HCT116 (cell line): ENCODE results near the gene RNF214.

ENCODE experiments used
- CEBPB ChIP-seq: IDR thresholded peaks from 2 replicates; pipeline ENCODE4 v1.6.1; 2012; ENCODE audit warnings: low read depth
- POLR2A ChIP-seq: IDR thresholded peaks from 2 replicates; pipeline ENCODE4 v1.7.0; 2011; ENCODE audit warnings: borderline replicate concordance; ENCODE audit not compliant: insufficient read depth, insufficient read length; ENCODE audit errors: extremely low read depth

DNA sequence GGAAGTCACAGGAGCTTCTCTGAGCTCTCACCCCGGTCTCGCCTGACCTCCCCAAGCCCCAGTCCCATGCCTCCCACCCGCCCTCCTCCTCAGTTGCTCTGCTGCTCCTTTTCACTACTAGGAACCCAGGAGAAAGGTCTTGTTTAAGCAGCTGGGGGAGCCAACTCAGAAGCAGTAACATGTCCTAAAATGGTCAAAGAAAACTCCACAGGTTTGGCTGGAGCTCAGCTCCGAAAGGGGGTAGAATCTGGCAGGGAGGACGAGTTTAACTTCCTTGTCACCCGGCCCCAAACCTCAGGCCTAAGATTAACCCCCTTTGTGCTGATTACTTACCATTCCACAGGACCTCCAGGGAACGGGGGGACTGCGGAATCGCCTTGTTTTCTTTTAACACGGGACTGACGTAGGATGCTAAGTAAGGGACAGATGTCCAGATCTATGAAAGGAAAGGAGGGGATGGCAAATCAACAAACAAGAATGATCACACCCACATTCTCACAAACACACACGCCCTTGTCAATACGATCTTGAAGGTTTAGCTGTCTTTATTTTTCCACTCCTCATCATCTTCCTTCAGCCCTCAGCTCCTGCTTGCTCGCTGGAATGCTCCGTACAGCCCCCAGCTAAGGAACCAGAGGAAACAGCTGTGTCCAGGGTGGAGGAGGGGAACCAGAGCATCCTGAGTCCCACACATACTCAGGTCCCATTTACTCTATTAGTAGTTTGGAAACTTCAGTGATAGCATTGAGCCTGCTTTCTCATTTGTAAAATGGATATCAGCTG, 14.1 kb upstream of the RNF214 start:
- TF ChIP-seq POLR2A (no peak), CEBPB (no peak)
